GM21529 (cell line): Measurements from ENCODE around the gene UBXN7.
"Not testable (repeated sequence)": the region's sequence is repeated elsewhere in the genome, so short reads cannot be mapped to it uniquely, and the experiment has no call there.

Source experiments
- ATAC-seq: cut with Tn5 transposase; IDR thresholded peaks from one replicate; pipeline ENCODE4 v1.9.1; 2021; ENCODE audit not compliant: unreplicated experiment

Gene UBXN7

DNA sequence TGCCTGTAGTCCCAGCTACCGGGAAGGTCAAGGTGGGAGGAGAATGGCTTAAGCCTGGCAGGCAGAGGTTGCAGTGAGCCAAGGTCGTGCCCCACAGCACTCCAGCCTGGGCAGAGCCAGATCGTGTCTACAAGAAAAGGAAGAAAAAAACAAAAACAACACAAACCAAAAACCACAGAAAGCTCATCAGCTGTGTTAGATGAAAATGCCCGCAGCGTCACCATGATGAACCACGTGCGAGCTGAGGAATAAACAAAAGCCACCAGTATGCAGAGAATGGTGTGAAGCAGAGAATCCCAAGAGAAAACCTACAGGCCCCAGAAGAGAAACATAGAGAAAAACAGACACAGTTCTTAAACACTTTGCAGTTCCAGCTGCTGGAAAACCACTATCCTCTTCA is 74.3 kb downstream of the UBXN7 start:
- no peak for ATAC-seq

- no peak for ATAC-seq
Measured at GRCh38 chr3:196356556-196356955, 75.7 kb downstream of the UBXN7 start.

GRCh38 chr3:196355668-196356067 is 76.6 kb downstream of the UBXN7 start:
- no peak for ATAC-seq

- no peak for ATAC-seq
Measured at GRCh38 chr3:196354132-196354531, 78.1 kb downstream of the UBXN7 start.

DNA sequence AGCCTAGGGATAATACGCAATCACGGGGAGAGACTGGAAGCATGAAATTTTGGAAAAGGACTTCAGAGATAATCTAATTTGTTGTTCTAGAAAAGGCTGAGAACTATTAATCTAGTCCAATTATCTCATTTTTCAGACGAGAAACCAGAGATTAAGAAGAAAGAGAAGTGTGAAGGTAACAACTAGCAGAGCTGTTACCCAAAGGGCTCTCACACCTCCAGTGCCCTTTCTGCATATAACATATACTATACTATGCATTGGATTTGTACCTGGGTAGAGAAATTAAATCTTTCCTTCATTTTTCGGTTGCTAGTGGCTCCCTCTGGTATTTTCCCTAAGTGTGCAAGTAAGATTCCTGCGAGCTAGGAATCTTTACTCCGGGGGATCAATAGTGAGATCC is 80.7 kb downstream of the UBXN7 start:
- no peak for ATAC-seq

- ATAC-seq = no peak
Measured at GRCh38 chr3:196350067-196350466, 82.2 kb downstream of the UBXN7 start.

DNA sequence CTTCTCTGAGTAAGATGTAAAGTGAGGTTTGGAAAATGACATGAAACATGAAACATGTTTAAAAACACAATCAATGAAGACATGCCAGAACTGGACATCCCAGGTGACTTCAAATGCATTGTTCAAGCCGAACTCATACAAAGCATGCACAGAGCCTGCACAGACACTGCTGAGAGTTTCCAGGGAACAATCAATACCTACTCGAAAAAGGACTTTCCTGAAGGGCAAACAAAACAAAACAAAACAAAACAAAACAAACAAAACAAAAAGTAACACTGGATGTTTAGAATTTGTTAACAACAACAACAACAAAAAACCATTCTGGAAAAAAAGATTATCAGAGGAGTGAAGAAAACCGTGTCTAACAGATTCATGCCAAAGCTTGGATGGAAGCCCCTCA is 83.5 kb downstream of the UBXN7 start:
- no peak for ATAC-seq

GRCh38 chr3:196344663-196345062 is 87.6 kb downstream of the UBXN7 start:
- ATAC-seq = no peak

DNA sequence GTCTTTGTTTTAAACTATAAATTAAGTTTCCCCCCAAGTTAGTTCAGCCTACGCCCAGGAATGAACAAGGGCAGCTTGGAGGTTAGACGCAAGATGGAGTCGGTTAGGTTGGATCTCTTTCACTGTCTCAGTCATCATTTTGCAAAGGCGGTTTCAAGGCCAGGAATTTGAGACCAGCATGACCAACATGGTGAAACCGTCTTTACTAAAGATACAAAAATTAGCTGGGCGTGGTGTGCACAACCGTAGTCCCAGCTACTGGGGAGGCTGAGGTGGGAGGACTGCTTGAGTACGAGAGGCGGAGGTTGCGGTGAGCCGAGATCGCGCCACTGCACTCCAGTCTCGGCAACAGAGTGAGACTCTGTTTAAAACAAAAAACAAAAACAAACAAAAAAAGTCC is 88.3 kb downstream of the UBXN7 start:
- ATAC-seq = not testable (repeated sequence)

- ATAC-seq = no peak
Measured at GRCh38 chr3:196341137-196341536, 91.1 kb downstream of the UBXN7 start.

GRCh38 chr3:196340466-196340865 is 91.8 kb downstream of the UBXN7 start:
- ATAC-seq = no peak

DNA sequence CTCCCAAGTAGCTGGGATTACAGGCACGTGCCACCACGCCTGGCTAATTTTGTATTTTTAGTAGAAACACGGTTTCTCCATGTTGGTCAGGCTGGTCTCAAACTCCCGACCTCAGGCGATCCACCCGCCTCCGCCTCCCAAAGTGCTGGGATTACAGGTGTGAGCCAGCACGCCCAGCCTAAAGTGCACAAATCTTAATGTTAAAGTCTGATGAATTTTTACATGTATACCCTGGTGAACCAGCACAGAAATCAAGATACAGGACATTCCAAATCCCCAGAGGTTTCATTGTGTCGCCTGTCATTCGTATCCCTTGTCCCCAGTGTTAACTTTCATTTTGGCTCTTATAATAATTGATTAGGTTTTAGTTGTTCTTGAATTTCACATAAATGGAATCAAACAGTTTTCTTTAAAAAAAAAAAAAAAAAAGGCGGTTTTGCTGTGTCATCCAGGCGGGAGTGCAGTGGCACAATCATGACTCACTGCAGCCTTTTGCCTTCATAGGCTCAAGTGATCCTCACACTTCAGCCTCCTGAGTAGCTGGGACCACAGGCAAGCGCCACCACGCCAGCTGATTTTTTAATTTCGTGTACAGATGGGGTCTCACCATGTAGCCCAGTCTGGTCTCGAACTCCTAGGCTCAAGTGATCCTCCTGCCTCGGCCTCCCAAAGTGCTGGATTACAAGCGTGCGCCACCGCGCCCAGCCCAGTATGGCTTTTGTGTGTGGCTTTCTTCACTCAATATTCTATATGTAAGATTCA is 92.6 kb downstream of the UBXN7 start:
- no peak for ATAC-seq

DNA sequence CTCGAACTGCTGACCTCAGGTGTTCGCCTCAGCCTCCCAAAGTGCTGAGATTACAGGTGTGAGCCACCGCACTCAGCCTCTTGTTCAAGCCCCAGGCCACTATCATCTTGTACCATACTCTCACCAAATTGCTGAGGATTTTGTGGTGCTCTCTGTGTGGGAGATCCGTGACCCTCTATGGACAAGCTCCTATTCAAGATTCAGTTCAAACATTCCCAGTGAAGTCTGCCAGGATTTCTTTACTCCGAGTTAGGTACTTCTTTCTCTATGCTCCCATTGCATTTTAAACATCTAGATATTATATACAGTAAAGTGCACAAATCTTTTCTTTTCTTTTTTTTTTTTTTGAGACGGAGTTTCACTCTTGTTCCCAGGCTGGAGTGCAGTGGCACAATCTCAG is 93.2 kb downstream of the UBXN7 start:
- no peak for ATAC-seq

GRCh38 chr3:196336319-196337145 is 95.7 kb downstream of the UBXN7 start:
- no peak for ATAC-seq

DNA sequence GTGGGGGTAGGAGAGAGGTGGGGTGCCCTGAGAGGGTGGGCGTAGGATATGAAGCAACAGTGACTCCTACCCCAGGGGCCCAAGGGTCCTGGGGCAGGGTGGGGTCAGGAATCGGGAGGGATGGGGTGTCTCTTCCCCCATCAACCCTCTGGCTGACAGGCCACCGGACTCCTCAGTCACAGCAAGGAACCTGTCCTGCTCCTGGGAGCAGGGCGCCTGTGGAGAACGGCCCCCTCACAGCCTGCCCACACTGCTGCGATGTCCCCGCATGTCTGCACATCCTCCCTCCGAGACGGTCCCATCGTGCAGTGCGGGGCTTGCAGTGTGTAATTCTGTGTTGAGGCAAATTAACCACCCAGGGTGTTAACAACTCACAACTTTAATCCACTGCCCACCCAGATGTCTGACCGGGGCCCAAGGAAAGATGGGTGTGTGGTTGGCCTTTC is 96.7 kb downstream of the UBXN7 start:
- no peak for ATAC-seq

GRCh38 chr3:196334982-196335381 is 97.2 kb downstream of the UBXN7 start:
- no peak for ATAC-seq

- no peak for ATAC-seq
Measured at GRCh38 chr3:196332168-196332567, 100.1 kb downstream of the UBXN7 start.

DNA sequence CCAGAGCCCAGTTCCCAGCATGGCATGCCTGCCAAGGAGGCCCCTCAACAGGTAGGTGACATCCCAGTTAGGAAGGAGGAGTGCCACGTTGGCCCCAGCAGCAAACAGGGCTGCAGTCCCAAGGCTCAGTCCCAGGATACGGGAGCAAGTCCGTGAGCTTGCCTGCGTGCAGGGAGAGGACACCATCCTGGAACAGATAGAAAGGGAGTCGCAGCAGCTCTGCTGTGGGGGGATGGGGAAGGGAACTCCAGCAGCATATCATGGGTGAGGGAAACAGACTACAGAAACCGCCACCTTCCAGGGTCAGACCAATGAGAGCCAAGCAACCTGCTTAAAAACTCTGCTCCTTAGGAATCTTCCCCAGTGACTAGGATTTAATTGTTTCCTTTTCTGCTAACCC is 104.8 kb downstream of the UBXN7 start:
- ATAC-seq = no peak

DNA sequence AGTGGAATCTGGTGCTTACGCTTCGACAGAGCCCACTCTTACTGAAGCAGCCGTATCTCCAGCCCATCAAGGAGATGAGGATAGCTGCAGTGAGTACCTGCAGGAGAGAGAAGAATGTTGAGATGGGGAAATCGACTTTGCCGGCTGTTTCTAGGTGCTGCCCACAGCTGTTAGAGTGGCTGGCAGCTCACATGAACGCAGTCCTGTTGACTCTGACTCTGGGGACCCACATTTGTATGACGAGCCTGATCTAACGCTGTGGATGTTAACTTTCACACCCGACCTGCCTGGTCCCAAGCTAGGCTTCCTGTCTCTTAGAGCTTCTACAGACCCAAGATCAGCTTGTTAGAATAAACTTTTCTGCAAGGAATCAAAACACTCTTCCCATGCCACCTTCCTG is 105.3 kb downstream of the UBXN7 start:
- no peak for ATAC-seq

- no peak for ATAC-seq
Measured at GRCh38 chr3:196323691-196324090, 108.5 kb downstream of the UBXN7 start.

DNA sequence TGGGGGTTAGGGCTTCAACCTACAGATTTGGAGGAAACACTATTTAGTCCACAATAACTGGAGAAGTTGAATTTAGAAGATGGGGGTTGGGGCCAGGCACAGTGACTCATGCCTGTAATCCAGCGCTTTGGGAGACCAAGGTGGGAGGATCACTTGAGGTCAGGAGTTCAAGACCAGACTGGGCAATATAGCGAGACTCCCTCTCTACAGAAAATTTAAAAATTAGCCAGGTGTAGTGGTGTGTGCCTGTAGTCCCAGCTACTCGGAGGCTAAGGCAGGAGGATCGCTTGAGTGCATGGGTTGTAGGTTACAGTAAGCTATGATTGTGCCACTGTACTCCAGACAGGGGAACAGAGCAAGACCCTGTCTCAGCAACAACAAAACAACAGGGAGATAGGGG is 109.2 kb downstream of the UBXN7 start:
- no peak for ATAC-seq

DNA sequence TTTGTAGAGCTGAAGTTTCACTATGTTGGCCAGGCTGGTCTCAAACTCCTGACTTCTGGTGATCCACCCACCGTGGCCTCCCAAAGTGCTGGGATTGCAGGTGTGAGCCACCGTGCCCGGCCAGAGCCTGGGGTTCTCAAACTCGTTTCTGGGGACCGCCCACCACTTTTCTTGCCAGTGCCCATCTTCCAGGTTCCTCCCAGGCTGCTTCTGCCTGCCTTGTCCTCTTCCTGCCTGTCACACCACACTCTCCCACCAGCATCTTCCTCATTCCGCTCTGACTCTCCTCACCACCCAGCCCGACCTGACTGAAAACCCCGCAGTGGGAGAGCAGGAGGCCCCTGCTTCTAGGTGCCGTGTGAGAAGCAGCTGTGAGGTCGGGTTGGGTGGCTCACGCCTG is 111.1 kb downstream of the UBXN7 start:
- no peak for ATAC-seq
